A549 (cell line): Measurements from ENCODE around the gene MCRS1.

ENCODE experiments used
- CBX2 ChIP-seq: fragments of 200-600 bp; sonication (generic); IDR thresholded peaks from 2 replicates; pipeline ENCODE4 v1.6.1; 2016; ENCODE audit warnings: low read depth, mild to moderate bottlenecking, borderline replicate concordance
- CTCF ChIP-seq: fragments of >200 bp; sonication (Bioruptor Twin); formaldehyde crosslinking; IDR thresholded peaks from 3 replicates; pipeline ENCODE4 v1.5.1; 2016
- E2F6 ChIP-seq: IDR thresholded peaks from 2 replicates; pipeline ENCODE4 v1.6.1; 2012; ENCODE audit warnings: low read depth, borderline replicate concordance
- HDAC2 ChIP-seq: fragments of 200-600 bp; sonication (generic); IDR thresholded peaks from 2 replicates; pipeline ENCODE4 v1.6.1; 2016
- KDM5A ChIP-seq: fragments of 200-600 bp; sonication (generic); IDR thresholded peaks from 2 replicates; pipeline ENCODE4 v1.6.1; 2016; ENCODE audit warnings: antibody characterized with exemption, mild to moderate bottlenecking
- MYC ChIP-seq: IDR thresholded peaks from 2 replicates; pipeline ENCODE4 v1.6.1; 2012; ENCODE audit warnings: mild to moderate bottlenecking, inconsistent platforms, low read length, improper control_type of control experiment, borderline replicate concordance
- NR3C1 ChIP-seq: fragments of >200 bp; sonication (Bioruptor Twin); formaldehyde crosslinking; IDR thresholded peaks from 3 replicates; pipeline ENCODE4 v1.6.1; 2017
- POLR2A ChIP-seq: IDR thresholded peaks from 2 replicates; pipeline ENCODE4 v1.6.1; 2012; ENCODE audit warnings: mild to moderate bottlenecking, low read length
- RAD21 ChIP-seq, 2 experiments: fragments of >200 bp in 1 of 2; sonication (Bioruptor Twin) in 1 of 2; formaldehyde crosslinking in 1 of 2; IDR thresholded peaks in 1 of 2; conservative IDR thresholded peaks in 1 of 2; 2 replicates in 1 of 2; 3 replicates in 1 of 2; pipeline ENCODE4 v1.6.1; 2012 to 2018; ENCODE audit warnings: inconsistent platforms in 1 of 2
- SMC3 ChIP-seq: fragments of >200 bp; sonication (Bioruptor Twin); formaldehyde crosslinking; IDR thresholded peaks from 3 replicates; pipeline ENCODE4 v1.6.1; 2018; ENCODE audit warnings: inconsistent platforms

GRCh38 chr12:49616533-49617219 lies 48.7 kb upstream of the MCRS1 start:
- TF ChIP-seq NR3C1, result no peak
- TF ChIP-seq MYC, result no peak
- no peak for TF ChIP-seq E2F6
- no peak for TF ChIP-seq POLR2A
- no peak for TF ChIP-seq CTCF
- no peak for TF ChIP-seq RAD21 (conservative IDR thresholded peaks at IDR 0.05 in 1 of 2, IDR thresholded peaks at IDR 0.05 in 1 of 2)
- TF ChIP-seq HDAC2, result no peak
- no peak for TF ChIP-seq CBX2
- no peak for TF ChIP-seq SMC3
- no peak for TF ChIP-seq KDM5A
